OCI-M1 (cell line): ENCODE data around the gene ANGPTL7.
A peak's percentile ranks its signal among the peaks of the same experiment; 100 is the strongest.

Source experiments
- DNase-seq: peaks from one replicate; lab custom pipeline; 2025; lab: John Stamatoyannopoulos, UW

Gene ANGPTL7

GRCh38 chr1:11204396-11205190 lies 15.4 kb downstream of the ANGPTL7 start:
- DNase-seq: no peak

GRCh38 chr1:11207898-11208611 lies 18.9 kb downstream of the ANGPTL7 start:
- no peak for DNase-seq

GRCh38 chr1:11211461-11211860 lies 22.3 kb downstream of the ANGPTL7 start:
- DNase-seq: no peak

GRCh38 chr1:11211925-11212587 lies 22.9 kb downstream of the ANGPTL7 start:
- no peak for DNase-seq

GRCh38 chr1:11214698-11215380 lies 25.7 kb downstream of the ANGPTL7 start:
- no peak for DNase-seq

GRCh38 chr1:11215381-11216005 lies 26.3 kb downstream of the ANGPTL7 start:
- no peak for DNase-seq

GRCh38 chr1:11216074-11216473 lies 26.9 kb downstream of the ANGPTL7 start:
- no peak for DNase-seq

- DNase-seq: peak; percentile 61
These were observed 38.2 kb downstream of the ANGPTL7 start for GRCh38 chr1:11227106-11228077.

GRCh38 chr1:11229203-11229602 lies 40.0 kb downstream of the ANGPTL7 start:
- DNase-seq: no peak

- DNase-seq: no peak
These were observed 44.1 kb downstream of the ANGPTL7 start for GRCh38 chr1:11233208-11233607.

GRCh38 chr1:11237356-11237755 lies 48.2 kb downstream of the ANGPTL7 start:
- DNase-seq: no peak

- DNase-seq: no peak
These were observed 49.2 kb downstream of the ANGPTL7 start for GRCh38 chr1:11238311-11238710.

GRCh38 chr1:11245248-11245647 lies 56.1 kb downstream of the ANGPTL7 start:
- no peak for DNase-seq
